Kidney (tissue), 14 donors: ENCODE measurements around the gene C10orf67. TPM values are rescaled to one million over a fixed set of nuclear protein-coding genes. Genes with fewer than 3 reads are reported as not detected.
A peak's percentile ranks its signal among the peaks of the same experiment; 100 is the strongest.

Experiments
- DNase-seq, 5 donors: peaks; one replicate each; pipeline ENCODE4 v3.0.0-alpha.2; 2013 to 2020
- FAIRE-seq: peaks from 2 replicates; lab custom pipeline; 2012; peaks lifted over from hg19 to GRCh38; lab: Jason Lieb, UNC
- H3K27ac ChIP-seq, 2 donors: one replicate each; pipeline ENCODE4 v1.7.0; 2013; ENCODE audit warnings: low read depth in 2 of 2, low read length in 2 of 2, inconsistent platforms in 1 of 2
- H3K27me3 ChIP-seq: one replicate; pipeline ENCODE4 v1.7.1; 2013; ENCODE audit warnings: low read length, inconsistent platforms; ENCODE audit not compliant: control insufficient read depth, insufficient read depth
- H3K36me3 ChIP-seq, 3 donors: one replicate each; pipeline versions ENCODE4 v1.7.0 to v1.7.1; 2013; ENCODE audit warnings: low read length in 3 of 3, control low read depth in 1 of 3, inconsistent platforms in 1 of 3; ENCODE audit not compliant: insufficient read depth in 3 of 3, control insufficient read depth in 2 of 3
- H3K4me1 ChIP-seq, 3 donors: one replicate each; pipeline versions ENCODE4 v1.7.0 to v1.7.1; 2013; ENCODE audit warnings: low read length in 3 of 3, inconsistent platforms in 1 of 3, low read depth in 1 of 3; ENCODE audit not compliant: control insufficient read depth in 2 of 3, insufficient read depth in 2 of 3
- H3K4me3 ChIP-seq, 3 donors: one replicate each; pipeline versions ENCODE4 v1.7.0 to v1.8.1; 2013; ENCODE audit warnings: low read length in 3 of 3, control low read depth in 1 of 3, inconsistent platforms in 1 of 3
- H3K9ac ChIP-seq, 3 donors: one replicate each; pipeline versions ENCODE4 v1.7.0 to v1.7.1; 2013; ENCODE audit warnings: low read length in 3 of 3, control low read depth in 1 of 3, inconsistent platforms in 1 of 3
- H3K9me3 ChIP-seq, 3 donors: one replicate each; pipeline versions ENCODE4 v1.7.0 to v1.7.1; 2013; ENCODE audit warnings: low read length in 3 of 3, control low read depth in 1 of 3, inconsistent platforms in 1 of 3; ENCODE audit not compliant: control insufficient read depth in 2 of 3, insufficient read depth in 1 of 3
- CTCF ChIP-seq: IDR thresholded peaks from 3 replicates; pipeline ENCODE4 v1.5.1; 2012; ENCODE audit warnings: mild to moderate bottlenecking, moderate library complexity, borderline replicate concordance; ENCODE audit not compliant: insufficient read depth; ENCODE audit errors: extremely low read depth
- intact Hi-C: fragments of 100-400 bp; cut with DNase I; formaldehyde crosslinking; loops from one replicate; pipeline ENCODE4 v1.11.1; 2022
- polyA plus RNA-seq: library from polyadenylated mRNA; stranded (reverse); fragments of 350-450 nt; fragmentation: Illumina TruSeq; extraction: RNeasy Lipid Tissue Mini Kit (QIAGEN cat#74804); gene quantifications from one replicate; pipeline ENCODE4 v1.2.3, GENCODE V29; 2014; ENCODE audit warnings: low read depth, low replicate concordance; ENCODE audit not compliant: insufficient read depth
- total RNA-seq: library from RNA; stranded (reverse); fragmentation: NEBNext Ultra II Directional; extraction: Animal tissue kit (Norgen Biotek cat#: 25700); gene quantifications from one replicate; pipeline ENCODE4 v1.2.1, GENCODE V29; 2021
- donor health status: control.
- donor health status: control.
- donor health status: control.
- donor health status: control.
- donor health status: control.
- donor health status: DM: yes; HTN: yes; CAD: no.
- donor health status: Normal renal cell carcinoma (clear cell type).

The C10orf67 gene
- total and polyA plus RNA-seq, 2 donors from 2014 or later, result 1.1 to 1.6 TPM

GRCh38 chr10:23157691-23158369 is 186.8 kb downstream of the C10orf67 start:
- H3K36me3 ChIP-seq, result no peaks in the 10 kb centered on the region
- DNase-seq, result peak in 3 of 5 donors; percentile 29 to 78 (median 66)
- no peaks in the 10 kb centered on the region for H3K27me3 ChIP-seq
- peaks cover 3 to 11% (median 6%) of the 10 kb centered on the region in 3 donors for H3K4me1 ChIP-seq
- H3K4me3 ChIP-seq, result peak overlapping the region in 2 of 3 donors; percentile 30 to 53
- no peak overlapping the region for H3K27ac ChIP-seq
- H3K9me3 ChIP-seq, result no peaks in the 10 kb centered on the region
- FAIRE-seq, result no peak
- TF ChIP-seq CTCF, result peak; percentile 24
- intact Hi-C loops, result no loop called here
- H3K9ac ChIP-seq, result no peak overlapping the region

GRCh38 chr10:23157239-23157681 is 187.3 kb downstream of the C10orf67 start:
- DNase-seq (peak in 4 of 5 donors; percentile 81 to 91 (median 86)), FAIRE-seq (no peak)
- Histone ChIP-seq H3K27ac (no peak overlapping the region), H3K4me1 (peaks cover 3 to 11% (median 6%) of the 10 kb centered on the region in 3 donors), H3K4me3 (peak overlapping the region in 1 of 3 donors; percentile 30), H3K27me3 (no peaks in the 10 kb centered on the region), H3K9me3 (no peaks in the 10 kb centered on the region), H3K36me3 (no peaks in the 10 kb centered on the region), H3K9ac (no peak overlapping the region)
- TF ChIP-seq CTCF, result no peak
- intact Hi-C loops, result no loop called here

- Histone ChIP-seq H3K36me3 (no peaks in the 10 kb centered on the region), H3K9ac (no peak overlapping the region), H3K27me3 (no peaks in the 10 kb centered on the region), H3K27ac (no peak overlapping the region), H3K4me3 (no peak overlapping the region), H3K9me3 (no peaks in the 10 kb centered on the region), H3K4me1 (peaks cover 3 to 11% (median 6%) of the 10 kb centered on the region in 3 donors)
- no peak for TF ChIP-seq CTCF
- FAIRE-seq (no peak), DNase-seq (no peak)
- intact Hi-C loops, result no loop called here
These were observed 188.0 kb downstream of the C10orf67 start for GRCh38 chr10:23156447-23157150.
